K562 (cell line): ENCODE results near the gene PDE4A. TPM values are rescaled to one million over a fixed set of nuclear protein-coding genes. Genes with fewer than 3 reads are reported as not detected.

Experiments
- ATAC-seq: fragments of 200-7000 bp; cut with Tn5 transposase; 3 replicates; pipeline ENCODE4 v1.9.1; 2020; ENCODE audit warnings: moderate library complexity
- BruUV-seq: library from RNA; stranded (reverse); fragments of 400-500 nt; replicated peaks from 2 replicates; lab custom pipeline; 2021; lab: Mats Ljungman, UMichigan
- CTCF ChIA-PET: fragments of 300-600 bp; formaldehyde crosslinking; extraction: SDS; loops from one replicate; lab custom pipeline; 2021; ENCODE audit warnings: low intra/inter-chr PET ratio; lab: Yijun Ruan, JAX
- POLR2A ChIA-PET: fragments of 300-600, 350-650 bp; sonication (Branson Sonifier 250); formaldehyde crosslinking; extraction: SDS; loops from one replicate; lab custom pipeline; 2021; ENCODE audit warnings: antibody characterized with exemption, inconsistent platforms; lab: Yijun Ruan, JAX
- DNase-seq, 4 experiments: peaks; one replicate each; pipeline versions ENCODE4 v3.0.0 to v3.0.0-alpha.2; 2011 to 2018; ENCODE audit warnings: low spot score in 3 of 4, mixed read lengths in 3 of 4; ENCODE audit errors: extremely low read depth in 1 of 4
- FAIRE-seq: peaks from 2 replicates; lab custom pipeline; 2011; peaks lifted over from hg19 to GRCh38; lab: Jason Lieb, UNC
- H2AFZ ChIP-seq: 2 replicates; pipeline ENCODE4 v1.6.0; 2011; ENCODE audit warnings: low read depth, low read length, control low read depth, inconsistent platforms
- H3K27ac ChIP-seq: fragments of 200-600 bp; 3 replicates; pipeline ENCODE4 v1.8.0; 2011; ENCODE audit warnings: low read depth, mild to moderate bottlenecking, control low read depth, inconsistent platforms, low read length, moderate library complexity, mixed read lengths; ENCODE audit errors: extremely low read depth
- H3K27me3 ChIP-seq, 2 experiments: fragments of 300-600 bp in 1 of 2; 2 replicates in 1 of 2; 3 replicates in 1 of 2; pipeline versions ENCODE4 v1.6.0 to v1.8.0; 2011; ENCODE audit warnings: inconsistent platforms in 2 of 2, low read length in 2 of 2, mild to moderate bottlenecking in 1 of 2, mixed read lengths in 1 of 2, moderate library complexity in 1 of 2; ENCODE audit not compliant: control insufficient read depth in 2 of 2, insufficient read depth in 2 of 2
- H3K36me3 ChIP-seq: fragments of 300-600 bp; 3 replicates; pipeline ENCODE4 v1.8.0; 2011; ENCODE audit warnings: mild to moderate bottlenecking, low read length, inconsistent platforms; ENCODE audit not compliant: control insufficient read depth, insufficient read depth
- H3K4me1 ChIP-seq, 2 experiments: fragments of 200-600 bp in 1 of 2; replicated peaks in 1 of 2; 2 replicates in 1 of 2; 3 replicates in 1 of 2; pipeline versions ENCODE4 v1.5.1 to v1.8.0; 2011; ENCODE audit warnings: inconsistent platforms in 2 of 2, low read length in 2 of 2, mild to moderate bottlenecking in 1 of 2, mixed read lengths in 1 of 2, moderate library complexity in 1 of 2; ENCODE audit not compliant: control insufficient read depth in 2 of 2, insufficient read depth in 2 of 2
- H3K4me2 ChIP-seq: 2 replicates; pipeline ENCODE4 v1.6.1; 2011; ENCODE audit warnings: low read length, control low read depth, inconsistent platforms, mixed read lengths; ENCODE audit not compliant: insufficient read depth
- H3K4me3 ChIP-seq: fragments of 200-600 bp; sonication (generic), shearing (Covaris generic); 2 replicates; pipeline ENCODE4 v1.5.1; 2016; ENCODE audit warnings: control low read depth, inconsistent platforms
- H3K79me2 ChIP-seq: fragments of 200-600 bp; 3 replicates; pipeline ENCODE4 v1.8.0; 2011; ENCODE audit warnings: low read length, inconsistent platforms; ENCODE audit not compliant: control insufficient read depth, insufficient read depth
- H3K9ac ChIP-seq, 2 experiments: 2 replicates each; pipeline versions ENCODE4 v1.6.0 to v1.6.1; 2011; ENCODE audit warnings: low read depth in 2 of 2, low read length in 2 of 2, control low read depth in 1 of 2, inconsistent platforms in 1 of 2, mild to moderate bottlenecking in 1 of 2, mixed read lengths in 1 of 2; ENCODE audit not compliant: insufficient read depth in 1 of 2
- H3K9me1 ChIP-seq: one replicate; pipeline ENCODE4 v1.6.0; 2011; ENCODE audit warnings: inconsistent platforms, mild to moderate bottlenecking, low read length, moderate library complexity; ENCODE audit not compliant: control insufficient read depth, insufficient read depth
- H3K9me3 ChIP-seq: replicated peaks from 2 replicates; pipeline ENCODE4 v1.5.1; 2011; ENCODE audit warnings: low read depth, low read length, inconsistent platforms; ENCODE audit not compliant: control insufficient read depth, insufficient read depth
- H4K20me1 ChIP-seq: replicated peaks from 2 replicates; pipeline ENCODE4 v1.6.1; 2011; ENCODE audit warnings: low read length, inconsistent platforms, mixed read lengths; ENCODE audit not compliant: control insufficient read depth, insufficient read depth
- FOXK1 ChIP-seq: sonication (generic); formaldehyde crosslinking; IDR thresholded peaks from 2 replicates; pipeline ENCODE4 v1.8.0; 2022; ENCODE audit warnings: missing genetic modification reagents, mild to moderate bottlenecking, borderline replicate concordance
- FOXM1 ChIP-seq, 2 experiments: fragments of 450-650 bp in 1 of 2; sonication (generic) in 1 of 2; formaldehyde crosslinking in 1 of 2; IDR thresholded peaks; 2 replicates each; pipeline versions ENCODE4 v1.6.1 to v1.9.0; 2017 to 2022; ENCODE audit warnings: low read depth in 2 of 2, mild to moderate bottlenecking in 2 of 2, missing genetic modification reagents in 1 of 2, moderate library complexity in 1 of 2
- SNIP1 ChIP-seq: fragments of 450-650 bp; IDR thresholded peaks from 2 replicates; pipeline ENCODE4 v1.7.1; 2017; ENCODE audit warnings: low read depth, mild to moderate bottlenecking
- SOX6 ChIP-seq: fragments of 450-650 bp; IDR thresholded peaks from 2 replicates; pipeline ENCODE4 v1.6.1; 2014; ENCODE audit warnings: mild to moderate bottlenecking
- YY1 ChIP-seq, 3 experiments: IDR thresholded peaks; 2 replicates each; pipeline ENCODE4 v1.6.1; 2011; ENCODE audit warnings: low read length in 2 of 3, mild to moderate bottlenecking in 2 of 3, moderate library complexity in 2 of 3, borderline replicate concordance in 1 of 3, control low read depth in 1 of 3, low read depth in 1 of 3; ENCODE audit not compliant: insufficient read depth in 3 of 3, insufficient replicate concordance in 2 of 3, control insufficient read depth in 1 of 3, insufficient read length in 1 of 3; ENCODE audit errors: extremely low read depth in 1 of 3
- ZFP36 ChIP-seq: fragments of 150-350 bp; IDR thresholded peaks from 2 replicates; pipeline ENCODE4 v1.6.1; 2018; ENCODE audit warnings: low read length, low read depth; ENCODE audit not compliant: partially characterized antibody
- WGBS: fragments of 100-300 bp; shearing (Covaris generic); methylation state at CpG from one replicate; pipeline ENCODE4 v1.1.6; 2016; ENCODE audit warnings: low coverage, mixed read lengths; ENCODE audit not compliant: insufficient coverage; ENCODE audit errors: missing lambda C conversion rate; 5-methylcytosine and 5-hydroxymethylcytosine counted together
- in situ Hi-C: fragments of 300-500 bp; cut with MboI; formaldehyde crosslinking; loops from 4 replicates; pipeline ENCODE4 v1.15.0; 2018; ENCODE audit warnings: inconsistent platforms, mixed read lengths
- intact Hi-C: fragments of 100-400 bp; cut with micrococcal nuclease; formaldehyde crosslinking; loops from 2 replicates; pipeline ENCODE4 v1.14.2; 2022
- polyA plus RNA-seq, 8 experiments: library from polyadenylated mRNA; depleted of rRNA in 4 of 8; stranded (reverse) in 5 of 8; unstranded in 3 of 8; fragments of >200 nt; fragmentation: Nextera tagmentation in 2 of 8; fragmentation: Illumina TruSeq in 1 of 8; extraction: Ambion mirVana in 2 of 8; extraction: Trizol in 1 of 8; gene quantifications; 2 replicates each; pipeline versions ENCODE4 v1.2.1 to v1.2.3, GENCODE V29; 2011 to 2014; ENCODE audit warnings: inconsistent platforms in 1 of 8, missing spikeins in 1 of 8
- total RNA-seq, 7 experiments: library from RNA; depleted of rRNA in 6 of 7; stranded (reverse); fragments of >200 nt in 6 of 7; fragmentation: Illumina TruSeq in 2 of 7; extraction: Trizol in 2 of 7; gene quantifications; 2 replicates each; pipeline versions ENCODE4 v1.2.1 to v1.2.3, GENCODE V29; 2011 to 2021; ENCODE audit warnings: low replicate concordance in 1 of 7
- TF ChIP-seq, protein P1 (sequence below): fragments of 450-650 bp; IDR thresholded peaks from 2 replicates; pipeline ENCODE4 v1.6.1; 2016; ENCODE audit warnings: mild to moderate bottlenecking
- TF ChIP-seq, protein P2 (sequence below): fragments of 250-450 bp; sonication (Bioruptor Pico); IDR thresholded peaks from 2 replicates; pipeline ENCODE4 v1.8.0; 2021; ENCODE audit warnings: moderate library complexity, mild to moderate bottlenecking, inconsistent platforms

Gene PDE4A
- total and polyA plus RNA-seq, 9 of the 15 experiments (the other 6 are each of a cell fraction or from before 2014, with no cell fraction given) = 0.66 to 26.9 (median 4.6) TPM

DNA sequence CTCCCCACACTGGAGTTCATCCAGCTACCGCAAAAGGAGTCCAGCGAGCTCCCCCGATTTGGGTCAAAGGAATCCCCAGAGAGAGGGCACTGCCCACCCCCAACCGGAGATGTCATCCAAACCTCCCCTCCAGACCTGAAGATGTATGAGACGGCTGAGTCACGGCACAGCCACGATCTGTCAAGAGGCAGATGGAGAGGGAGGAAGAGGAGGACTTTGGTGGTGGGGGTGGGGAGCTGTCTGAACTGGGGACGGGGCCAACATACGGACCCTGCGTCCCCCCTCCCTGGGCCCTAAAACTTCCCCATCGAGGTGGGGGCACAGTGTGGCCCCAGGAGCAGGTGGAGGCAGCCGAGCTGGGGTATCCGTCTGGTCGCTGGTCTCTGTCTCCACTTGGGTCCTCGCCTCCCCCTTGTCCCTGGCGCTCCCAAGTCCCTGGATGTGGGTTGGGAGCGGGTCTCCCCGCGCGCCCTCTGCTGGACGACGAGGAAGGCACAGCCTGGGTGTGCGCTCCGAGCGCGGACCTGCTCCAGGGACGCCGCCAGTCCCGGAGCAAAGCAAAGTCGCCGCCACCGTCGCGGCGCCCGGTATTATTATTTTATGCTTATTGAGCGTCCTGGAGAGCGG lies 3.8 kb downstream of the PDE4A start (continued):
- TF ChIP-seq YY1 (IDR thresholded peaks at IDR 0.05; ENCODE audit: borderline replicate concordance in 1 of 3, control insufficient read depth in 1 of 3, extremely low read depth in 1 of 3, insufficient read depth in 3 of 3, insufficient read length in 1 of 3, insufficient replicate concordance in 2 of 3, low read depth in 1 of 3, low read length in 2 of 3) (peak in 2 of 3 experiments; percentile 58 to 69), SOX6 (0 out of 2 replicates have a peak, but pooled peaks have one; percentile 25), FOXM1 (IDR thresholded peaks at IDR 0.05; ENCODE audit: low read depth) (no peak), FOXM1 (CRISPR knock-in tag; IDR thresholded peaks at IDR 0.05; ENCODE audit: low read depth) (no peak), SNIP1 (no peak)
- TF ChIP-seq, protein P1, sequence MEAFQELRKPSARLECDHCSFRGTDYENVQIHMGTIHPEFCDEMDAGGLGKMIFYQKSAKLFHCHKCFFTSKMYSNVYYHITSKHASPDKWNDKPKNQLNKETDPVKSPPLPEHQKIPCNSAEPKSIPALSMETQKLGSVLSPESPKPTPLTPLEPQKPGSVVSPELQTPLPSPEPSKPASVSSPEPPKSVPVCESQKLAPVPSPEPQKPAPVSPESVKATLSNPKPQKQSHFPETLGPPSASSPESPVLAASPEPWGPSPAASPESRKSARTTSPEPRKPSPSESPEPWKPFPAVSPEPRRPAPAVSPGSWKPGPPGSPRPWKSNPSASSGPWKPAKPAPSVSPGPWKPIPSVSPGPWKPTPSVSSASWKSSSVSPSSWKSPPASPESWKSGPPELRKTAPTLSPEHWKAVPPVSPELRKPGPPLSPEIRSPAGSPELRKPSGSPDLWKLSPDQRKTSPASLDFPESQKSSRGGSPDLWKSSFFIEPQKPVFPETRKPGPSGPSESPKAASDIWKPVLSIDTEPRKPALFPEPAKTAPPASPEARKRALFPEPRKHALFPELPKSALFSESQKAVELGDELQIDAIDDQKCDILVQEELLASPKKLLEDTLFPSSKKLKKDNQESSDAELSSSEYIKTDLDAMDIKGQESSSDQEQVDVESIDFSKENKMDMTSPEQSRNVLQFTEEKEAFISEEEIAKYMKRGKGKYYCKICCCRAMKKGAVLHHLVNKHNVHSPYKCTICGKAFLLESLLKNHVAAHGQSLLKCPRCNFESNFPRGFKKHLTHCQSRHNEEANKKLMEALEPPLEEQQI = no peak

DNA sequence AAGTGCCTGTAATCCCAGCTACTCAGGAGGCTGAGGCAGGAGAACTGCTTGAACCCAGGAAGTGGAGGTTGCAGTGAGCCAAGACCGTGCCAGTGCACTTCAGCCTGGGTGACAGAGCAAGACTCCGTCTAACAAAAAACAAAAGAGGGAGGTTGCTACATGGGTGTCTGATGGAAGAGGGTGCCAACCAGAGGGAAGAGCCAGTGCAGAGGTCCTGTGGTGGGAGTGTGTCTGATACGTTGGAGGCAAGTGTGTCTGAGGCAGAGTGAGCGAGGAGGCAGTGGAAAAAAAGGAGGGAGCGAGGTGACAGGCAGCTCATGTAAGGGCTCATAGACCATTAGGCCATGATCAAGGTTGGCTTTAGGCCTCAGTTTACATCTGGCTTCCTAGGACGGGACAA lies 6.8 kb downstream of the PDE4A start:
- no peak for ATAC-seq
- Histone ChIP-seq H3K27ac (no peak overlapping the region), H3K79me2 (peaks cover 71% of the 10 kb centered on the region), H3K27me3 (no peaks in the 10 kb centered on the region), H4K20me1 (peaks cover 2% of the 10 kb centered on the region)
- no TSS peak for BruUV-seq
- POLR2A ChIA-PET = interaction anchor here (0.6 to 0.8 kb wide), 4 partner anchors 8 to 311 kb away, joined by 3 to 5 read pairs (median 3); no protein-coding TSS in a partner anchor
- TF ChIP-seq, protein P2, sequence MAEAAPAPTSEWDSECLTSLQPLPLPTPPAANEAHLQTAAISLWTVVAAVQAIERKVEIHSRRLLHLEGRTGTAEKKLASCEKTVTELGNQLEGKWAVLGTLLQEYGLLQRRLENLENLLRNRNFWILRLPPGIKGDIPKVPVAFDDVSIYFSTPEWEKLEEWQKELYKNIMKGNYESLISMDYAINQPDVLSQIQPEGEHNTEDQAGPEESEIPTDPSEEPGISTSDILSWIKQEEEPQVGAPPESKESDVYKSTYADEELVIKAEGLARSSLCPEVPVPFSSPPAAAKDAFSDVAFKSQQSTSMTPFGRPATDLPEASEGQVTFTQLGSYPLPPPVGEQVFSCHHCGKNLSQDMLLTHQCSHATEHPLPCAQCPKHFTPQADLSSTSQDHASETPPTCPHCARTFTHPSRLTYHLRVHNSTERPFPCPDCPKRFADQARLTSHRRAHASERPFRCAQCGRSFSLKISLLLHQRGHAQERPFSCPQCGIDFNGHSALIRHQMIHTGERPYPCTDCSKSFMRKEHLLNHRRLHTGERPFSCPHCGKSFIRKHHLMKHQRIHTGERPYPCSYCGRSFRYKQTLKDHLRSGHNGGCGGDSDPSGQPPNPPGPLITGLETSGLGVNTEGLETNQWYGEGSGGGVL (CRISPR knock-in tag) = no peak
- TF ChIP-seq FOXK1 (CRISPR knock-in tag) (no peak), ZFP36 (peak; percentile 60)
- TF ChIP-seq, all 486 proteins: peak for 1
- Histone ChIP-seq H3K9me3 (no peaks in the 10 kb centered on the region), H3K36me3 (no peaks in the 10 kb centered on the region), H3K9me1 (no peaks in the 10 kb centered on the region), H3K4me2 (no peak overlapping the region), H3K4me1 (peaks cover 32 to 58% of the 10 kb centered on the region in 2 experiments; a peak in 4 of 5 replicates), H2AFZ (no peak overlapping the region), H3K4me3 (no peak overlapping the region), H3K9ac (peak overlapping the region in 1 of 2 experiments; percentile 64; a peak in 1 of 4 replicates)
- CTCF ChIA-PET = interaction anchor here (0.6 kb wide), 1 partner anchor 59 kb away, joined by 3 read pairs; no protein-coding TSS in a partner anchor
- in situ Hi-C loops = no loop called here
- 89% methylated on average over 6 of the region's 6 CpGs for WGBS
- DNase-seq = no peak
- no peak for FAIRE-seq
- intact Hi-C loops = no loop called here
